Measurements from ENCODE around the gene PAQR9. TPM values are rescaled to one million over a fixed set of nuclear protein-coding genes. Genes with fewer than 3 reads are reported as not detected.

The PAQR9 gene
- total and polyA plus RNA-seq, 2 of the 13 experiments (the other 11 are each of a cell fraction or from before 2014, with no cell fraction given) = 3.7 to 10.3 TPM

DNA sequence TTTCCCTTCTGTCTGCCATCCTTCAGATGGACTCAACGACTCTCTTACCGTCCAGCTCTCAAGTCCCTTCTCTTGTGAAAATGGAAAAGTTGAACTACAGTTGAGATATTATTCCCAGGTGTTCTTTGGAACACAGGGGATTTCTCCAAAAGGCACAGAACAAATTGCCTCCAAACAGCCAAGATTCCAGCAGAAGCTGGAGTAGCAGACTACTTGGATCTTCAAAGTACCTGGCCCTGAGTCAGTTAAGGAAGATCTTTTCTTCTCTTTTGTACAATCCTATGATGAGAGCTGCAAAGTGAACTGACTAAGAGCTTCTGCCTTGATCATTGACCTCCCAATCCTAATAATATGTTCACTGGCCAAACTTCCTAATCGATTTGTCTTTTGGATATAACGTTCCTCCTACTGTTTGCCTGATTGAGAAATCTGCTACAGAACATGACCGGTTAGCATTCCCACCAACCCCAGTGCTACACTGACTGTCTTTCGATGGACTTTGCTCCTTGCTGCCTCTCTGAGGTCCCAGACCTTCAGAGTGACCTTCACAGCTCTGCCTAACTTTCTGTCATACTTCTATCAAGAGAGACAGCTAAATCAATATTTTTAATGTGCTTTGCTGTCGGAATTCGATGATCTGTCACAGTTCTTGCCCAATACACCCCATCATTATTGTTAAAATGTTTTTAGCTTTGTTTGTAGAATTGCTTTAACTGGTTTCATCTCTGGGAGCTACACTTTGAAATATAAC is 21.9 kb downstream of the PAQR9 start (continued):
- TF ChIP-seq ATF6 (CRISPR knock-in tag; conservative IDR thresholded peaks at IDR 0.05) (no peak), THRA (CRISPR knock-in tag; IDR thresholded peaks at IDR 0.05; ENCODE audit: borderline replicate concordance) (peak; percentile 88; the same call in 1 of the 2 replicates), STAT5B (CRISPR knock-in tag; IDR thresholded peaks at IDR 0.05) (no peak), LBX2 (CRISPR knock-in tag; IDR thresholded peaks at IDR 0.05; ENCODE audit: borderline replicate concordance) (no peak), ZNF136 (CRISPR knock-in tag; IDR thresholded peaks at IDR 0.05; ENCODE audit: low read depth) (no peak), MATR3 (CRISPR knock-in tag; IDR thresholded peaks at IDR 0.05) (no peak), MAFG (CRISPR knock-in tag; IDR thresholded peaks at IDR 0.05) (no peak), ZNF556 (CRISPR knock-in tag; IDR thresholded peaks at IDR 0.05; ENCODE audit: borderline replicate concordance) (peak; percentile 77; the same call in 1 of the 2 replicates), ZNF232 (CRISPR knock-in tag; IDR thresholded peaks at IDR 0.05; ENCODE audit: borderline replicate concordance) (0 out of 2 replicates have a peak, but pooled peaks have one; percentile 30), ZBTB26 (CRISPR knock-in tag; IDR thresholded peaks at IDR 0.05; ENCODE audit: borderline replicate concordance) (peak; percentile 90; the same call in 1 of the 2 replicates), PCBP1 (IDR thresholded peaks at IDR 0.05; ENCODE audit: borderline replicate concordance, low read depth, low read length) (no peak), ZNF883 (CRISPR knock-in tag; IDR thresholded peaks at IDR 0.05; ENCODE audit: not compliant biosample characterization) (no peak), MBNL3 (CRISPR knock-in tag; conservative IDR thresholded peaks at IDR 0.05) (no peak), PTBP1 (IDR thresholded peaks at IDR 0.05; ENCODE audit: low read depth, low read length, poor library complexity, severe bottlenecking) (no peak), ZMYM2 (CRISPR knock-in tag; IDR thresholded peaks at IDR 0.05) (peak; percentile 57; the same call in 1 of the 2 replicates)
- TF ChIP-seq, protein P1, sequence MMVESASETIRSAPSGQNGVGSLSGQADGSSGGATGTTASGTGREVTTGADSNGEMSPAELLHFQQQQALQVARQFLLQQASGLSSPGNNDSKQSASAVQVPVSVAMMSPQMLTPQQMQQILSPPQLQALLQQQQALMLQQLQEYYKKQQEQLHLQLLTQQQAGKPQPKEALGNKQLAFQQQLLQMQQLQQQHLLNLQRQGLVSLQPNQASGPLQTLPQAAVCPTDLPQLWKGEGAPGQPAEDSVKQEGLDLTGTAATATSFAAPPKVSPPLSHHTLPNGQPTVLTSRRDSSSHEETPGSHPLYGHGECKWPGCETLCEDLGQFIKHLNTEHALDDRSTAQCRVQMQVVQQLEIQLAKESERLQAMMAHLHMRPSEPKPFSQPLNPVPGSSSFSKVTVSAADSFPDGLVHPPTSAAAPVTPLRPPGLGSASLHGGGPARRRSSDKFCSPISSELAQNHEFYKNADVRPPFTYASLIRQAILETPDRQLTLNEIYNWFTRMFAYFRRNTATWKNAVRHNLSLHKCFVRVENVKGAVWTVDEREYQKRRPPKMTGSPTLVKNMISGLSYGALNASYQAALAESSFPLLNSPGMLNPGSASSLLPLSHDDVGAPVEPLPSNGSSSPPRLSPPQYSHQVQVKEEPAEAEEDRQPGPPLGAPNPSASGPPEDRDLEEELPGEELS (CRISPR knock-in tag; IDR thresholded peaks at IDR 0.05) = peak; percentile 98
